CD8-positive, alpha-beta memory T cell (primary cell): ENCODE results near the gene AQP12B. TPM values are rescaled to one million over a fixed set of nuclear protein-coding genes. Genes with fewer than 3 reads are reported as not detected.
"Not testable (repeated sequence)": the region's sequence is repeated elsewhere in the genome, so short reads cannot be mapped to it uniquely, and the experiment has no call there.

Experiments
- CTCF ChIA-PET: fragments of 350-600 bp; sonication (Branson Sonifier 250); formaldehyde crosslinking; loops from one replicate; lab custom pipeline; 2021; ENCODE audit warnings: antibody characterized with exemption; lab: Charles Lee
- POLR2A ChIA-PET: fragments of 350-600 bp; sonication (Branson Sonifier 250); formaldehyde crosslinking; loops from one replicate; lab custom pipeline; 2021; ENCODE audit warnings: antibody characterized with exemption; lab: Charles Lee
- DNase-seq, 5 donors: peaks; one replicate each; pipeline versions ENCODE4 v3.0.0 to v3.0.0-alpha.2; 2020 to 2022; ENCODE audit warnings: mixed read lengths in 1 of 5
- H3K27ac ChIP-seq: one replicate; pipeline ENCODE4 v1.7.0; 2013; ENCODE audit warnings: low read depth, mild to moderate bottlenecking, low read length, moderate library complexity
- H3K27me3 ChIP-seq: 2 replicates; pipeline ENCODE4 v1.7.0; 2013; ENCODE audit warnings: low read length, mild to moderate bottlenecking; ENCODE audit not compliant: insufficient read depth, poor library complexity, severe bottlenecking
- H3K36me3 ChIP-seq: 2 replicates; pipeline ENCODE4 v1.7.0; 2013; ENCODE audit warnings: mild to moderate bottlenecking, low read length, moderate library complexity; ENCODE audit not compliant: insufficient read depth
- H3K4me1 ChIP-seq: 2 replicates; pipeline ENCODE4 v1.7.0; 2013; ENCODE audit warnings: mild to moderate bottlenecking, low read length, moderate library complexity; ENCODE audit not compliant: insufficient read depth
- H3K4me3 ChIP-seq: 2 replicates; pipeline ENCODE4 v1.7.0; 2013; ENCODE audit warnings: mild to moderate bottlenecking, low read length
- H3K9me3 ChIP-seq: 2 replicates; pipeline ENCODE4 v1.7.0; 2013; ENCODE audit warnings: mild to moderate bottlenecking, low read length
- H3K27ac Mint-ChIP-seq, 8 donors: one replicate each; pipeline ENCODE4 v1.8.0; 2020 to 2021; ENCODE audit warnings: mixed read lengths in 8 of 8, mild to moderate bottlenecking in 6 of 8, inconsistent platforms in 3 of 8, moderate library complexity in 3 of 8
- H3K27me3 Mint-ChIP-seq, 2 donors: one replicate each; pipeline ENCODE4 v1.8.0; 2020 to 2021; ENCODE audit warnings: mixed read lengths in 2 of 2, mild to moderate bottlenecking in 1 of 2, moderate library complexity in 1 of 2
- H3K36me3 Mint-ChIP-seq, 3 donors: one replicate each; pipeline ENCODE4 v1.8.0; 2020 to 2021; ENCODE audit warnings: mixed read lengths in 3 of 3, inconsistent platforms in 1 of 3, mild to moderate bottlenecking in 1 of 3
- H3K4me1 Mint-ChIP-seq, 3 donors: one replicate each; pipeline ENCODE4 v1.8.0; 2020 to 2021; ENCODE audit warnings: mixed read lengths in 3 of 3, inconsistent platforms in 1 of 3, mild to moderate bottlenecking in 1 of 3
- H3K4me3 Mint-ChIP-seq, 7 donors: one replicate each; pipeline ENCODE4 v1.8.0; 2020 to 2021; ENCODE audit warnings: mixed read lengths in 7 of 7, mild to moderate bottlenecking in 6 of 7, moderate library complexity in 4 of 7, inconsistent platforms in 2 of 7
- H3K9me3 Mint-ChIP-seq, 5 donors: one replicate each; pipeline ENCODE4 v1.8.0; 2020 to 2022; ENCODE audit warnings: mixed read lengths in 5 of 5, mild to moderate bottlenecking in 3 of 5, moderate library complexity in 2 of 5, inconsistent platforms in 1 of 5
- polyA plus RNA-seq: library from polyadenylated mRNA; unstranded; fragments of 300-500 nt; fragmentation: Illumina TruSeq; gene quantifications from one replicate; pipeline ENCODE4 v1.2.3, GENCODE V29; 2021
- total RNA-seq, 2 experiments: library from RNA; stranded (reverse); gene quantifications; one replicate each; pipeline ENCODE4 v1.2.3, GENCODE V29; 2021

The AQP12B gene
- total and polyA plus RNA-seq, 3 experiments from 2014 or later, result not detected

GRCh38 chr2:240691631-240692420, 9.1 kb upstream of the AQP12B start, which contains the start of gene AQP12A:
TSS of gene AQP12A (plus strand) at chr2:240691866. CDS start at chr2:240691914, 48 bp downstream.
- peak within 1 kb of the TSS in 1 of 8 donors; percentile 14 for H3K27ac Mint-ChIP-seq
- CTCF ChIA-PET, result not testable (repeated sequence)

GRCh38 chr2:240691075-240691427, 8.4 kb upstream of the AQP12B start:
- not testable (repeated sequence) for H3K36me3 Mint-ChIP-seq, DNase-seq
- peak overlapping the region in 1 of 8 donors; percentile 14 for H3K27ac Mint-ChIP-seq

More at GRCh38 chr2:240691631-240692420, 9.1 kb upstream of the AQP12B start, which contains the start of gene AQP12A:
- H3K4me3 ChIP-seq, POLR2A ChIA-PET, H3K4me1 Mint-ChIP-seq, H3K36me3 Mint-ChIP-seq, H3K9me3 Mint-ChIP-seq, H3K27me3 ChIP-seq, H3K9me3 ChIP-seq, H3K36me3 ChIP-seq, DNase-seq, H3K27ac ChIP-seq, H3K27me3 Mint-ChIP-seq, H3K4me1 ChIP-seq: not testable (repeated sequence)
- peak within 1 kb of the TSS in 3 of 7 donors; percentile 41 to 59 (median 44) for H3K4me3 Mint-ChIP-seq

GRCh38 chr2:240690421-240691074, 7.9 kb upstream of the AQP12B start:
- H3K27me3 Mint-ChIP-seq, H3K27me3 ChIP-seq, H3K27ac Mint-ChIP-seq, H3K36me3 Mint-ChIP-seq, H3K9me3 ChIP-seq, CTCF ChIA-PET, DNase-seq, POLR2A ChIA-PET, H3K27ac ChIP-seq, H3K4me1 Mint-ChIP-seq, H3K4me1 ChIP-seq, H3K4me3 ChIP-seq, H3K9me3 Mint-ChIP-seq, H3K36me3 ChIP-seq: not testable (repeated sequence)
- H3K4me3 Mint-ChIP-seq, result peak overlapping the region in 4 of 7 donors; percentile 41 to 59 (median 44)

More at GRCh38 chr2:240691075-240691427, 8.4 kb upstream of the AQP12B start:
- H3K4me1 ChIP-seq, POLR2A ChIA-PET, H3K4me3 ChIP-seq, H3K4me1 Mint-ChIP-seq, H3K9me3 Mint-ChIP-seq, H3K27ac ChIP-seq, H3K9me3 ChIP-seq, H3K27me3 Mint-ChIP-seq, H3K27me3 ChIP-seq, CTCF ChIA-PET, H3K36me3 ChIP-seq: not testable (repeated sequence)
- H3K4me3 Mint-ChIP-seq, result peak overlapping the region in 1 of 7 donors; percentile 59

- Histone ChIP-seq H3K27ac (no peak overlapping the region), H3K36me3 (no peaks in the 10 kb centered on the region), H3K4me1 (no peaks in the 10 kb centered on the region), H3K9me3 (no peaks in the 10 kb centered on the region), H3K27me3 (no peaks in the 10 kb centered on the region), H3K4me3 (no peak overlapping the region)
- ChIA-PET POLR2A (no interaction called here), CTCF (no interaction called here)
- Mint-ChIP-seq H3K27me3 (no peaks in the 10 kb centered on the region), H3K9me3 (no peaks in the 10 kb centered on the region), H3K36me3 (no peaks in the 10 kb centered on the region), H3K27ac (peak overlapping the region in 1 of 8 donors; percentile 60), H3K4me1 (peaks cover 6 to 9% (median 8%) of the 10 kb centered on the region in 3 donors), H3K4me3 (peak overlapping the region in 1 of 7 donors; percentile 44)
- DNase-seq, result no peak
These were observed 7.3 kb upstream of the AQP12B start for GRCh38 chr2:240689975-240690374.

- POLR2A ChIA-PET, result no interaction called here
These were observed 5.9 kb upstream of the AQP12B start for GRCh38 chr2:240688553-240688919.

GRCh38 chr2:240687741-240688552, 5.3 kb upstream of the AQP12B start:
- Mint-ChIP-seq H3K9me3 (no peaks in the 10 kb centered on the region), H3K36me3 (no peaks in the 10 kb centered on the region), H3K4me3 (peak overlapping the region in 1 of 7 donors; percentile 27), H3K27ac (peak overlapping the region in 1 of 8 donors; percentile 74), H3K27me3 (no peaks in the 10 kb centered on the region), H3K4me1 (peaks cover 6 to 16% (median 11%) of the 10 kb centered on the region in 3 donors)
- Histone ChIP-seq H3K27me3 (no peaks in the 10 kb centered on the region), H3K27ac (no peak overlapping the region), H3K9me3 (no peaks in the 10 kb centered on the region), H3K4me1 (peaks cover 4% of the 10 kb centered on the region), H3K4me3 (no peak overlapping the region), H3K36me3 (no peaks in the 10 kb centered on the region)
- no peak for DNase-seq
- ChIA-PET CTCF (no interaction called here), POLR2A (no interaction called here)

More at GRCh38 chr2:240688553-240688919, 5.9 kb upstream of the AQP12B start:
- H3K36me3 Mint-ChIP-seq, result no peaks in the 10 kb centered on the region
- no peak for DNase-seq
- Histone ChIP-seq H3K36me3 (no peaks in the 10 kb centered on the region), H3K27me3 (no peaks in the 10 kb centered on the region), H3K9me3 (no peaks in the 10 kb centered on the region), H3K4me1 (peaks cover 4% of the 10 kb centered on the region), H3K4me3 (no peak overlapping the region), H3K27ac (no peak overlapping the region)
- H3K9me3 Mint-ChIP-seq, result no peaks in the 10 kb centered on the region
- H3K27ac Mint-ChIP-seq, result no peak overlapping the region
- H3K4me3 Mint-ChIP-seq, result peak overlapping the region in 1 of 7 donors; percentile 27
- peaks cover 6 to 16% (median 11%) of the 10 kb centered on the region in 3 donors for H3K4me1 Mint-ChIP-seq
- no peaks in the 10 kb centered on the region for H3K27me3 Mint-ChIP-seq
- CTCF ChIA-PET, result no interaction called here

- peaks cover 6 to 16% (median 11%) of the 10 kb centered on the region in 3 donors for H3K4me1 Mint-ChIP-seq
- H3K9me3 Mint-ChIP-seq, result no peaks in the 10 kb centered on the region
- ChIA-PET CTCF (no interaction called here), POLR2A (no interaction called here)
- H3K4me3 Mint-ChIP-seq, result no peak overlapping the region
- Histone ChIP-seq H3K4me1 (peaks cover 4% of the 10 kb centered on the region), H3K9me3 (no peaks in the 10 kb centered on the region), H3K27me3 (no peaks in the 10 kb centered on the region), H3K36me3 (no peaks in the 10 kb centered on the region), H3K27ac (no peak overlapping the region), H3K4me3 (no peak overlapping the region)
- DNase-seq, result no peak
- H3K36me3 Mint-ChIP-seq, result no peaks in the 10 kb centered on the region
- H3K27me3 Mint-ChIP-seq, result no peaks in the 10 kb centered on the region
- H3K27ac Mint-ChIP-seq, result peak overlapping the region in 4 of 8 donors; percentile 1 to 61 (median 29)
These were observed 4.5 kb upstream of the AQP12B start for GRCh38 chr2:240687045-240687740.
